A204.1 (cell line): Measurements from ENCODE around the gene SLC6A16.
"Not testable (repeated sequence)": the region's sequence is repeated elsewhere in the genome, so short reads cannot be mapped to it uniquely, and the experiment has no call there.

ENCODE experiments used
- FAIRE-seq: peaks from 2 replicates; lab custom pipeline; 2012; peaks lifted over from hg19 to GRCh38; lab: Jason Lieb, UNC

The SLC6A16 gene

DNA sequence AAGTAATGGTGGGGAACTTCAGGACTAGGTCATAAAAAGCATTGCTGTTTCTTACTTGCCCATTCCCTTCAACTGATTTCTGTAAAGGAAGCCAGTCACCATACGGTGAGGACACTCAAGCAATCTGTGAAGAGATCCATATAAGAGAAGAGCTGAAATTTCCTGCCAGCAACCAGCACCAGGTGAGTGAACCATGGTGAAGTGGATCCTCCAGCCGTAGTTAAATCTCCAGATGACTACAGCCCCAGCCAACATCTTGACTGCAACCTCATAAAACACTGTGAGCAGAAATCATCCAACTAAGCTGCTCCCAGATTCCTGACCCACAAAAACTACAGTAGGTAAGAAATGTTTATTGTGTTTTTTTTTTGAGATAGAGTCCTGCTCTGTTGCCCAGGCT is 3.8 kb upstream of the SLC6A16 start:
- FAIRE-seq: no peak

DNA sequence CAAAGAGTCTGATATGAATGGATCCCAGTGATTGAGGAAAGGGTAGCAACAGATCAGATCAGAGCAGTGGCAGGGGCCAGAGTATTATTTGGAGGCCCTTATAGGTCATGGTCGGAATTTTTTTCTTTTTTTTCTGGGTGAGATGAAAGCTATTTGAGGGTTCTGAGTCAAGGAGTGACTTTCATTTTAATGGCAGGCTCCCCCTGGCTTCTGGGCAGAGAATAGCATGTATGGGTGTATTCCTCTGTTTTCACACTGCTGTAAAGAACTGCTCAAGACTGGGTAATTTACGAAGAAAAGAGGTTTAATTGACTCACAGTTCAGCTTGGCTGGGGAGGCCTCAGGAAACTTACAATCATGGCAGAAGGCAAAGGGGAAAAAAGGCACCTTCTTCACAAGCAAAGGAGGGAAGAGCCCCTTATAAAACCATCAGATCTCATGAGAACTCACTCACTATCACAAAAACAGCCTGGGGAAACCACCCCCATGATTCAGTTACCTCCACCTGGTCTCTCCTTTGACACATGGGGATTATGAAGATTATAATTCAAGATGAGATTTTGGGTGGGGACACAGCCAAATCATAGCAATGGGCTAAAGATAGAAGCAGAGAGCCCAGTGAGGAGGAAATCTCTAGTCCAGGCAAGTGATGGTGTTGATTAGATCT is 3.0 kb upstream of the SLC6A16 start:
- FAIRE-seq: no peak

DNA sequence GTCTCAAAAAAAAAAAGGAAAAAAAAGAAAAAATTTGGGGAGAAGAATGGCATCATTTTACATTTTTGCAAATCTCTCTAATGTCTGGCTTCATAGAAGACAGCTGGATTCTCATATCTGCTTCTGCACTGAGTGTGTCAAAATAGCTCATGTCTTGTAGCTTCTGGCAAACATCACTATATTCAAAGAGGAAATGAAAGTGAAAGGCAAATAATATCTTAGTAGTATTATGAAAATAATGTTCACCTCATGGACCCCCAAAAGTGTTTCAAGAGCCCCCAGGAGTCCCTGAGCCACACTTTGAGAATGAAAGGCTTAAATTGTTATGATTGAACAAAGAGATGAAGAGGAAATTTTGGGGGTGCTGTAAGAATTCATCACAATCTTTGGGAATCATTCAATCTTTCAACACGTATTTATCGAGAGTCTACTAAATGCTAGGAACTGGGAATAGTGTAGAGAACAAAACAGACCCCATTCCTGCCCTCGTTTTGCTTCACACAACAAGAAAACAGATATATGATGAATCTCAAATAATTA is 1.2 kb upstream of the SLC6A16 start:
- FAIRE-seq: no peak

GRCh38 chr19:49325756-49326155 is 765 bp upstream of the SLC6A16 start:
- not testable (repeated sequence) for FAIRE-seq

GRCh38 chr19:49318296-49318695 is 6.7 kb downstream of the SLC6A16 start:
- FAIRE-seq: no peak

- no peak for FAIRE-seq
These were observed 8.7 kb downstream of the SLC6A16 start for GRCh38 chr19:49316284-49316683.

GRCh38 chr19:49315111-49315510 is 9.9 kb downstream of the SLC6A16 start:
- no peak for FAIRE-seq

DNA sequence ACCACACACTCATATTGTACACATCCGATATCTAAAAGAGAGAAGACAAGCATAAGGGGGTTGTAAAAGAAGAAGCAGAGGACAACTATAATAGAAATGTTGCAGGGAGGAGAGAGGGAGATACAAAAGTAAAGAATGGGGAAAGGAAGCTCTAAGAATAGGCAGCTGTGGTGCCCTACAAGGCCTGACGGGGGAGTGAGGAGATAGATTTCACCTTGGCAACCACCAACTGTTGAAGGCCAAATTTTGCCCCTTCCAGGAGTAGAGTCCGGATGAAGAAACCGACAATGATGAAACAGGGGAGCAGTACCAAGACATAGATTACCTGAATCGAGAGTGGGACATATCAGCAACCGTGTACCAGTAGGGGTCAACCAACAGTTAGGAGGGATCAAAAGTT is 15.9 kb downstream of the SLC6A16 start:
- FAIRE-seq: no peak

DNA sequence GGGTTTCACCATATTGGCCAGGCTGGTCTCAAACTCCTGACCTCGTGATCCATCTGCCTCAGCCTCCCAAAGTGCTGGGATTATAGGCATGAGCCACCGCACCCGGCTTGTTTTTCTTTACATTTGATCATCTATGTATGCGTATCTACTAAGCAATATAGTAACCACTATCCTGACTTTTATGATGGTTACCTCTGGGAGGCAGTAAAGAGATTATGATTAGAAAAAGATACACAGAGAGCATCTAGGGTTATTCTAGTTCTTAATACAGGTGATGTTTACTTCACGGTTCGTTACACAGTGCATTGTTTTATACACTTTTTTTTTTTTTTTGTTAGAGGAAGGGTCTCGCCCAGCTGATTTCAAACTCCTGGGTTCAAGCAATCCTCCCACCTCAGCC is 18.3 kb downstream of the SLC6A16 start:
- FAIRE-seq: not testable (repeated sequence)

DNA sequence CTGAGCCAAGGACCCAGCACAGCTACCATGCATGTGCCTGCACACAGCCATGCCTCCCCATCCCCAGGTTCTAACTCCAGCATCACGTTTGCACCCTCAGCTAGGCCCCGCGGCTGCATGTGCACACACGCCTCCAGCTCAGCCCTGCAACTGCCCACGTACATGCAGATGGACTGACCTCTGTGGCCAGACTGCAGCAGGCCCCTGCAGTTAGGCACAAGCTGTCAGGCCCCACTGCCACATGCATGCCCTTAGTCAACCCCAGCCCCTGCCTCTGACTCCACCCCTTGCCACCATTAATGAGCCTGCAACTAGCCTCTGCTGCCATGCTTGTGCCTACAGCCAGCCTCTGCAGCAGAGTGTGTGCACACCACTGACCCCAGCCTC is 23.1 kb downstream of the SLC6A16 start:
- no peak for FAIRE-seq

DNA sequence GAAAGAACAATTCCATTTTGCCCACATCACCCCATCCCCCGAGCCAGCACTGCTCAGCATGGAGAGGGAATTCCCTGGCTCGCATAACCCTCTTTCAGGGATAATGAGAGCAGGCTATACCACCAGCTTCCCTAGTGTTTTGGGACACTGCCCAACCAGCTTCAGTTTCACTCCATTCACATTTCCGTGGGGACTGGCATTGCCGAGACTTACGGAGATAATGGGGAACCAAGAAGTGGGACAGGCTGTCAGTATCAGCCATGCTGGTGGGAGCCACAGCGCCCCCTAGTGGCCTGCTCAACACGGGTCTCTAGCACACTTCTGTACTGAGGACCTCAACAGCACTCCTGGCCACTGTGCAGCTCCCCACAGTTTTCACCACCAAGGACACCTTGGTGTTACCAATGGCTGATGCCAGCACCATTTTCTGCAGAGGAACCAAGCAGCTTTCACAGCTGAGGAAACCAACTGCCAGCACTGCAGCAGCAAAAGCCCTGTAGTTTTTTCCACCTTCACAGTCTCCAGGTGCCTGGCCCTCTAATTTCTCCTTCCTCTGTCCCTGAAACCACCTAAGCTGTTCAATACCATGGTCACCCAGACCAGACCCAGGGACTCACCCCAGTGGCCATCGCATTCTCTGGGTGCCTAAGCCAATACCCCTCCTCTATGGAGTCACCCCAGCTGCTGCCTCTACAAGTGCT is 23.7 kb downstream of the SLC6A16 start:
- FAIRE-seq: no peak

DNA sequence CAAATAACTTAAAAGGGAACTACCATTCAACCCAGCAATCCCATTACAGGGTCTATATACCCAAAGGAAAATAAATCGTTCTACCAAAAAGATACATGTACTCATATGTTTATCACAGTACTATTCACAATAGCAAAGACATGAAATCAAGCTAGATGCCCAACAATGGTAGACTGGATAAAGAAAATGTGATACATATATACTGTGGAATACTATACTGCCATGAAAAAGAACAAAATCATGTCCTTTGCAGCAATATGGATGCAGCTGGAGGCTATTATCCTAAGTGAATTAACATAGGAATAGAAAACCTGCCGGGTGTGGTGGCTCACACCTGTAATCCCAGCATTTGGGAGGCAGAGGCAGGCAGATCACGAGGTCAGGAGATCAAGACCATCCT is 26.3 kb downstream of the SLC6A16 start:
- not testable (repeated sequence) for FAIRE-seq

DNA sequence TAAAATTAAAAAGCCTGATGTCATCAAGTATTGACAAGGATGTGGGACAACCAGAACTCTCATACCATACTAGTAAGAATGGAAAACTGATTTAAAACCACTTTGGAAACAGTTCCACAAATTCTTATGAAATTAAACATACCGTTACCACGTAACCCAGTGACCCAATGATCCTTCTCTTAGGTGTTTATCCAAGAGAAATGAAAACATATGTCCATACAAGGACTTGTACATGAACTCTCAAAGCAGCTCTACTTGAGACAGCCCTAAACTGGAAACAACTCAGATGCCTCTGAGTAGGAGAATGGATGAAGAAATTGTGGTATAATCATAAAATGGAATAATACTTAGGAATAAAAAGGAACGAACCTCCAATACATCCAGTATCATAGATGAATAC is 27.6 kb downstream of the SLC6A16 start:
- no peak for FAIRE-seq

DNA sequence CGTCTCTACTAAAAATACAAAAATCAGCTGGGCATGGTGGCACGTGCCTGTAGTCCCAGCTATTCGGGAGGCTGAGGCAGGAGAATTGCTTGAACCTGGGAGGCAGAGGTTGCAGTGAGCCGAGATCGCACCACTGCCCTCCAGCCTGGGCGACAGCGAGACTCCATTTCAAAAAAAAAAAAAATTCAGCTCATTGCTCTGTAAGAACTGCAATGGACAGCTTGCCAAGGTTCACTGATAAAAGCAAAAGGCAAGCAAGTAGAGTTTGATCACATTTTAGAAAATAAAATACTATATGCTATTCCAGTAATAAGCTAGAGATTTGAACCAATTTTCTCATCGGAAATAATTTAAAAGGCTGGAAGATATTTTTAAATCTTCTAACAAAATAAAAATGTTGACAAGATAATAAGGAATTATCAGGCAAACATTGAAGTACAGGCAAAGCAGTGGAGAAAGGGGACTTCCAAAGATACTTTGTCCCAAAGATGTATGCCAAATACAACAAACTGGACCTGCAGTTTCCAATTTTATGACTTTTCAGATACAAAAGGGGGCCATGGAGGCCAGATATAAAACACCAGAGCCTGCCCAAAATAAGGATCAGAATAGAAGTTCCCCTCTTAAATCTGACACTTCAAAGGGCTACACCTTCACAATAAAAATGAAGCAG is 29.6 kb downstream of the SLC6A16 start:
- FAIRE-seq: no peak

GRCh38 chr19:49294401-49294800 is 30.6 kb downstream of the SLC6A16 start:
- FAIRE-seq: no peak

- FAIRE-seq: no peak
These were observed 34.5 kb downstream of the SLC6A16 start for GRCh38 chr19:49290517-49290916.

DNA sequence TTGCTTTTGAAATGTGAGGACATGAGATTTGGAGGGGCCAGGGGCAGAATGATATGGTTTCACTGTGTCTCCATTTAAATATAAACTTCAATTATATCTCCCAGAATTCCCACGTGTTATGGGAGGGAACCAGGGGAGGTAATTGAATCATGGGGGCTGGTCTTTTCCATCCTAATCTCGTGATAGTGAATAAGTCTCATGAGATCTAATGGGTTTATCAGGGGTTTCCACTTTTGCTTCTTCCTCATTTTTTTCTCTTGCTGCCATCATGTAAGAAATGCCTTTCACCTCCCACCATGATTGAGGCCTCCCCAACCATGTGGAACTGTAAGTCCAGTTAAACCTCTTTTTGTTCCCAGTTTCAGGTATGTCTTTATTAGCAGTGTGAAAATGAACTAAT is 35.7 kb downstream of the SLC6A16 start:
- not testable (repeated sequence) for FAIRE-seq

- not testable (repeated sequence) for FAIRE-seq
These were observed 36.8 kb downstream of the SLC6A16 start for GRCh38 chr19:49288205-49288604.

GRCh38 chr19:49287141-49287770 is 37.7 kb downstream of the SLC6A16 start:
- FAIRE-seq: no peak

GRCh38 chr19:49282184-49282583 is 42.8 kb downstream of the SLC6A16 start:
- FAIRE-seq: no peak

DNA sequence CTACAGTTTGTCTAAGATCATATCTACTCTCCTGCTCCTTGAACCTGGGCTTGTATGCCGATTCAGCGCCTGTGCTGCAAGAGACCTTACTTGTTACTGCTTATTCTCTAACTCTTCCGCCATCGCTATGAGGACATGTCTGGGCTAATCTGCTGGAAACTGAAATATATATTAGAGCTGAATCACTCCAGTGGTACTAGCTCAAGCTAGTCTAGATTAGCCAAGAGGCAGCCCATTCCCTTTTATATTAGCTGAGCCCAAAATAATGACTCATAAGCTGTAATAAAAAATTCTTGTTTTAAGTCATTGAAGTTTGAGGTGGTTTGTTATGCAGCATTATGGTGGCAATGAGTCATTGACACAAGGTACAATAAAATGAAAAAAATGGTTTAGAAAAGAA is 52.8 kb downstream of the SLC6A16 start:
- no peak for FAIRE-seq

DNA sequence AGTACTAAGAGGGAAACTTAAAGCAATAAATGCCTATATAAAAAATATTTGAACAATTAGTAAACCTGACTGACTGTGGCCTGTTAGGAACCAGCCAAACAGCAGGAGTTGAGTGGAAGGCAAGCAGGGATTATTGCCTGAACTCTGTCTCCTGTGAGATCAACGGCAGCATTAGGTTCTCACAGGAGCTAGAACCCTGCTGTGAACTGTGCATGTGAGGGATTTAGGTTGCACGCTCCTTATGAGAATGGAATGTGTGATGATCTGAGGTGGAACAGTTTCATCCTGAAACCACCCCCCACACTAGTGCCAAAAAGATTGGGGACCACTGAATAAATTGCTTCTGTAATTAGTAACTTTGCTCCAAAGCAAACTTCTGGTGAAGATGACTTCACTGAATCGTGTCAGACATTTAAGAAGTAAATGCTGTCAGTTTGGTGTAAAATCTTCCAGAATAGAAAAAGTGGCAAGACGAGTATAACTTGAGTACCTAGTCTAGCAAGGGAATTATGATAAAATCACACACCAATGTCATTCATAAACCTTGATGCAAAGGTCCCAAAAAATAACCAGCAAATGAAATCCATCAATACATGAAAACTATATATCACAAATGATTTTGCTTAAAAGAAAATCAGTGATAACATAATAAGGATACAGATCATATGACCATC is 53.8 kb downstream of the SLC6A16 start:
- FAIRE-seq: no peak
